NT2/D1 (cell line): ENCODE results near the gene RFC5.

Source experiments
- SUZ12 ChIP-seq: IDR thresholded peaks from 2 replicates; pipeline ENCODE4 v1.6.1; 2011; ENCODE audit not compliant: insufficient read length, insufficient read depth; ENCODE audit errors: extremely low read depth
- YY1 ChIP-seq: IDR thresholded peaks from 2 replicates; pipeline ENCODE4 v1.6.1; 2011; ENCODE audit not compliant: insufficient read length, insufficient read depth
- ZNF274 ChIP-seq: IDR thresholded peaks from 2 replicates; pipeline ENCODE4 v1.6.1; 2011; ENCODE audit warnings: mild to moderate bottlenecking, low read depth, low read length

GRCh38 chr12:118061873-118062843, 45.7 kb downstream of the RFC5 start:
- TF ChIP-seq YY1 (no peak), SUZ12 (no peak), ZNF274 (no peak)
